Mesenchymal stem cell (in vitro differentiated cells and primary cell): Measurements from ENCODE around the gene OTOG.
A peak's percentile ranks its signal among the peaks of the same experiment; 100 is the strongest.

Source experiments
- DNase-seq: peaks from one replicate; pipeline ENCODE4 v3.0.0-alpha.2; 2013
- H2AFZ ChIP-seq: one replicate; pipeline ENCODE4 v1.6.1; 2013; ENCODE audit warnings: low read depth, mild to moderate bottlenecking, control low read depth, inconsistent platforms, low read length, moderate library complexity
- H2AK5ac ChIP-seq: 2 replicates; pipeline ENCODE4 v1.6.1; 2013; ENCODE audit warnings: low read length, moderate library complexity, mild to moderate bottlenecking, inconsistent platforms; ENCODE audit not compliant: severe bottlenecking
- H2BK120ac ChIP-seq: one replicate; pipeline ENCODE4 v1.6.1; 2013; ENCODE audit warnings: low read depth, mild to moderate bottlenecking, inconsistent platforms, low read length, moderate library complexity
- H2BK12ac ChIP-seq, 2 experiments: one replicate each; pipeline ENCODE4 v1.6.1; 2013; ENCODE audit warnings: inconsistent platforms in 2 of 2, low read length in 2 of 2, mild to moderate bottlenecking in 2 of 2, moderate library complexity in 2 of 2, control low read depth in 1 of 2
- H2BK15ac ChIP-seq: one replicate; pipeline ENCODE4 v1.6.1; 2013; ENCODE audit warnings: mild to moderate bottlenecking, low read depth, inconsistent platforms; ENCODE audit not compliant: poor library complexity, severe bottlenecking
- H2BK5ac ChIP-seq: 2 replicates; pipeline ENCODE4 v1.6.1; 2013; ENCODE audit warnings: low read depth, mild to moderate bottlenecking, low read length, control low read depth, inconsistent platforms; ENCODE audit not compliant: poor library complexity, severe bottlenecking
- H3K14ac ChIP-seq, 2 experiments: one replicate each; pipeline ENCODE4 v1.6.1; 2013; ENCODE audit warnings: inconsistent platforms in 2 of 2, low read length in 2 of 2, control low read depth in 1 of 2, mild to moderate bottlenecking in 1 of 2, moderate library complexity in 1 of 2
- H3K18ac ChIP-seq, 2 experiments: one replicate each; pipeline ENCODE4 v1.6.1; 2013; ENCODE audit warnings: inconsistent platforms in 2 of 2, low read length in 2 of 2, control low read depth in 1 of 2, low read depth in 1 of 2, mild to moderate bottlenecking in 1 of 2
- H3K23ac ChIP-seq, 2 experiments: one replicate each; pipeline ENCODE4 v1.6.1; 2013; ENCODE audit warnings: inconsistent platforms in 2 of 2, low read length in 2 of 2, mild to moderate bottlenecking in 2 of 2, moderate library complexity in 2 of 2, control low read depth in 1 of 2
- H3K27ac ChIP-seq: 2 replicates; pipeline ENCODE4 v1.5.1; 2013; ENCODE audit warnings: mild to moderate bottlenecking, moderate library complexity, low read length, control low read depth, inconsistent platforms; ENCODE audit not compliant: poor library complexity, severe bottlenecking
- H3K27me3 ChIP-seq, 2 experiments: 2 replicates each; pipeline versions ENCODE4 v1.6.1 to v1.7.0; 2013; ENCODE audit warnings: low read length in 2 of 2, mild to moderate bottlenecking in 2 of 2, moderate library complexity in 2 of 2, control low read depth in 1 of 2, inconsistent platforms in 1 of 2; ENCODE audit not compliant: control insufficient read depth in 1 of 2, insufficient read depth in 1 of 2
- H3K36me3 ChIP-seq, 2 experiments: 2 replicates each; pipeline versions ENCODE4 v1.6.1 to v1.7.0; 2013; ENCODE audit warnings: low read length in 2 of 2, control low read depth in 1 of 2, inconsistent platforms in 1 of 2, low read depth in 1 of 2, mild to moderate bottlenecking in 1 of 2; ENCODE audit not compliant: insufficient read depth in 2 of 2, control insufficient read depth in 1 of 2
- H3K4ac ChIP-seq, 2 experiments: one replicate each; pipeline ENCODE4 v1.6.1; 2013; ENCODE audit warnings: inconsistent platforms in 2 of 2, low read length in 2 of 2, mild to moderate bottlenecking in 2 of 2, moderate library complexity in 2 of 2, control low read depth in 1 of 2, low read depth in 1 of 2
- H3K4me1 ChIP-seq: 2 replicates; pipeline ENCODE4 v1.6.1; 2013; ENCODE audit warnings: low read depth, low read length, control low read depth; ENCODE audit not compliant: control insufficient read depth, insufficient read depth
- H3K4me2 ChIP-seq: 2 replicates; pipeline ENCODE4 v1.6.1; 2013; ENCODE audit warnings: low read length, mild to moderate bottlenecking, inconsistent platforms; ENCODE audit not compliant: poor library complexity, severe bottlenecking
- H3K4me3 ChIP-seq, 2 experiments: 2 replicates each; pipeline versions ENCODE4 v1.5.1 to v1.7.0; 2013; ENCODE audit warnings: low read length in 2 of 2, mild to moderate bottlenecking in 2 of 2, control low read depth in 1 of 2, low read depth in 1 of 2; ENCODE audit not compliant: insufficient read depth in 1 of 2
- H3K79me1 ChIP-seq: replicated peaks from 2 replicates; pipeline ENCODE4 v1.6.1; 2013; ENCODE audit warnings: mild to moderate bottlenecking, control low read depth, low read length, inconsistent platforms; ENCODE audit not compliant: poor library complexity, severe bottlenecking
- H3K9ac ChIP-seq: 2 replicates; pipeline ENCODE4 v1.7.0; 2013; ENCODE audit warnings: mild to moderate bottlenecking, low read length, moderate library complexity
- H3K9me3 ChIP-seq: 2 replicates; pipeline ENCODE4 v1.7.0; 2013; ENCODE audit warnings: mild to moderate bottlenecking, low read length; ENCODE audit not compliant: control insufficient read depth
- H4K8ac ChIP-seq: one replicate; pipeline ENCODE4 v1.6.1; 2013; ENCODE audit warnings: inconsistent platforms, mild to moderate bottlenecking, low read length, moderate library complexity
- H4K91ac ChIP-seq: one replicate; pipeline ENCODE4 v1.6.1; 2013; ENCODE audit warnings: mild to moderate bottlenecking, low read length, inconsistent platforms
- WGBS: methylation state at CpG from one replicate; pipeline ENCODE4 v1.1.7; 2013; ENCODE audit warnings: mixed read lengths; 5-methylcytosine and 5-hydroxymethylcytosine counted together

Gene OTOG

GRCh38 chr11:17602105-17603001, 55.3 kb downstream of the OTOG start:
- H3K14ac ChIP-seq: no peak overlapping the region

DNA sequence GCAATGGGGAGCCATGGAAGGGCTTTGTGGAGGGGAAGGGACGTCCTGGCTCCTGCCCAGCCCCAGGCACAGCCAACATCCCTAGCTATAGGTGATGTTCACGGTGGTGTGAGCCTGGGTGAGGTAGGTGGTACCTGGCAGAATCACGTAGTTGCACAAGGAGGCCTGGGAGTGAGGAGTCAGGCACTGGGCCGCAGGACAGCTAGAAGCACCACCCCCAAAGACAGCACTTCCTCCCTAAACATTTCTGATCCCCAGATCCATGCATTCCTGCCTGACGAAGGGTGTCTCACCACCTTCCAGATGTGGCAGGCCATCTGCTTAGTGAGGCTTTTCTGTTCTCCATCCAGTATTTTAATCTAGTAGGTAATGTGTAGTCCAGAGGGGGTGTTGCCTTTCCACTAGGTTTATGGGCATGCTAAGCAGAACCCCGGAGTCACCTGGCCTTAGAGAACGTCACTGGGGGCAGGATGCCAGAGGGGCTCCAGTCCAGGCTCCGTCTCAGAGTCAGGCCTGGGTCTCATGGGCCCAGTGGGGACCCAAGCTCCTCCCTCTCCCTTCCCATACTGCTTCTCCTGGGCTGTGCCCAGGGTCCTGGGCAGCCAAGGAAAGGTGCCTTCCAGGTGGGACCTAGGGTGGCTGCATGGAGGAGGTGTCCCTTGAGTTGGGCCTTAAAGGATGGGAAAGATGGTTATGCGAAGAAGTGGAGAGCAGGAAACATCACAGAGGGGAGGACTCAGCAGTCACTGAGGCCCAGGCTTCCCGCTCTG, 56.2 kb downstream of the OTOG start:
- Histone ChIP-seq H2BK12ac (no peak overlapping the region), H3K4me3 (no peak overlapping the region), H2BK120ac (no peak overlapping the region), H2BK15ac (no peak overlapping the region), H3K14ac (peak overlapping the region in 1 of 2 experiments; percentile 77), H3K18ac (no peak overlapping the region), H4K91ac (no peak overlapping the region), H3K79me1 (no peaks in the 10 kb centered on the region), H3K27me3 (peaks cover 24 to 64% of the 10 kb centered on the region in 2 experiments), H2AFZ (no peak overlapping the region), H4K8ac (no peak overlapping the region), H3K36me3 (no peaks in the 10 kb centered on the region), H3K4me2 (no peak overlapping the region), H3K27ac (no peak overlapping the region), H2BK5ac (no peak overlapping the region), H3K9ac (no peak overlapping the region), H2AK5ac (no peak overlapping the region), H3K4me1 (no peaks in the 10 kb centered on the region), H3K4ac (no peak overlapping the region), H3K23ac (no peak overlapping the region), H3K9me3 (no peaks in the 10 kb centered on the region)
- no peak for DNase-seq
- WGBS: 82% methylated on average over 7 of the region's 10 CpGs

More at GRCh38 chr11:17602105-17603001, 55.3 kb downstream of the OTOG start:
- H3K4ac ChIP-seq: no peak overlapping the region
- H3K79me1 ChIP-seq: no peaks in the 10 kb centered on the region
- H2AFZ ChIP-seq: no peak overlapping the region
- no peak overlapping the region for H3K4me2 ChIP-seq
- H3K9ac ChIP-seq: no peak overlapping the region
- DNase-seq: no peak
- no peak overlapping the region for H4K91ac ChIP-seq
- no peak overlapping the region for H3K18ac ChIP-seq
- WGBS: 85% methylated on average over 11 of the region's 11 CpGs
- no peaks in the 10 kb centered on the region for H3K9me3 ChIP-seq
- H3K23ac ChIP-seq: no peak overlapping the region
- no peaks in the 10 kb centered on the region for H3K4me1 ChIP-seq
- peaks cover 24 to 57% of the 10 kb centered on the region in 2 experiments for H3K27me3 ChIP-seq
- no peak overlapping the region for H2BK12ac ChIP-seq
- H2BK5ac ChIP-seq: no peak overlapping the region
- H3K4me3 ChIP-seq: no peak overlapping the region
- H3K36me3 ChIP-seq: no peaks in the 10 kb centered on the region
- no peak overlapping the region for H4K8ac ChIP-seq
- H2BK15ac ChIP-seq: no peak overlapping the region
- H3K27ac ChIP-seq: no peak overlapping the region
- H2BK120ac ChIP-seq: no peak overlapping the region
- no peak overlapping the region for H2AK5ac ChIP-seq

DNA sequence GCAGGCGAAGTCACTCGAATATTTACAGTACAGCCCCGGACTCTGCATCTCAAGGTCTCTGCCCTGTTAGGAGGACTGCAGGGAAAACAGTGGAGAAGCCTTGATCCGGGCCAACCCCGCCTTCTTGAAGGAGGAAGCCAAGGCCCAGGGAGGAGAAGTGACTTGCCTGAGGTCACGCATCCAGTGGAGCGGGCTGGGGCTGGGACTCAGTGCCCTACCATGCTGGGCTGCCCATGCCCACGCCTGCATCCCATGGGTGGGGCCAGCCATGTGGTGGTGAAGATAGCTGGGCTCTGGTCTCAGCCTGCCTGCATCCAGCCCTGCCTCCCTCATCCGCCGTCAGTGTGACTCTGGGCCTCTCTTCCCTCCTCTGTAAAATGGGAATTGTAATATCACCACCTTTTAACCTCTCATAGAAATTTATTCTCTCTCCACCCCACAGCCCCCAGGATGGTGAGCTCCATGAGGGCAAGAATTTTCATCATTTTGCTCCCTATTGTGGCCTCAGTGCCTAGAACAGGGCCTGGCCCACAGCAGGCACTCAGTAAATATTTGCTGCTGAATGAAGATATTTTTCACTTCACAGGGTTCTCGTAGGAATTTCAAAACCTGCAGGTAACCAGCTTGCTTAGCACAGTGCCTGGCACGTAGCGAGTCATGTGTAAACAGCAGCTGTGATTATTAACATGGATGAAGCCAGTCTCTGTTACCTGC, 57.3 kb downstream of the OTOG start:
- Histone ChIP-seq H4K91ac (no peak overlapping the region), H2BK120ac (no peak overlapping the region), H3K14ac (no peak overlapping the region), H3K4me2 (no peak overlapping the region), H3K4me1 (no peaks in the 10 kb centered on the region), H3K23ac (no peak overlapping the region), H3K9me3 (no peaks in the 10 kb centered on the region), H3K27ac (no peak overlapping the region), H2BK15ac (no peak overlapping the region), H2AK5ac (no peak overlapping the region), H3K27me3 (peaks cover 22 to 62% of the 10 kb centered on the region in 2 experiments), H3K4ac (no peak overlapping the region), H4K8ac (no peak overlapping the region), H3K36me3 (no peaks in the 10 kb centered on the region), H3K4me3 (no peak overlapping the region), H3K9ac (no peak overlapping the region), H3K18ac (no peak overlapping the region), H2AFZ (no peak overlapping the region), H3K79me1 (no peaks in the 10 kb centered on the region), H2BK5ac (no peak overlapping the region), H2BK12ac (no peak overlapping the region)
- DNase-seq: no peak
- 85% methylated on average over 13 of the region's 13 CpGs for WGBS

- H3K9ac ChIP-seq: no peak overlapping the region
- H3K18ac ChIP-seq: no peak overlapping the region
- no peak overlapping the region for H4K8ac ChIP-seq
- no peaks in the 10 kb centered on the region for H3K36me3 ChIP-seq
- H2BK120ac ChIP-seq: no peak overlapping the region
- no peak overlapping the region for H3K23ac ChIP-seq
- H3K4ac ChIP-seq: no peak overlapping the region
- H2BK12ac ChIP-seq: no peak overlapping the region
- WGBS: 77% methylated on average over 6 of the region's 6 CpGs
- H3K27me3 ChIP-seq: peaks cover 17 to 57% of the 10 kb centered on the region in 2 experiments
- no peaks in the 10 kb centered on the region for H3K79me1 ChIP-seq
- no peak overlapping the region for H2AK5ac ChIP-seq
- no peak overlapping the region for H3K4me3 ChIP-seq
- H2BK15ac ChIP-seq: peak overlapping the region; percentile 29
- no peak overlapping the region for H3K27ac ChIP-seq
- no peaks in the 10 kb centered on the region for H3K4me1 ChIP-seq
- no peak overlapping the region for H2AFZ ChIP-seq
- H3K4me2 ChIP-seq: no peak overlapping the region
- no peak overlapping the region for H3K14ac ChIP-seq
- H2BK5ac ChIP-seq: no peak overlapping the region
- no peak overlapping the region for H4K91ac ChIP-seq
- H3K9me3 ChIP-seq: no peaks in the 10 kb centered on the region
- no peak for DNase-seq
Observed at GRCh38 chr11:17604915-17605233, 57.8 kb downstream of the OTOG start.
